ENCODE measurements around the gene PSMB1.
"Not testable (repeated sequence)": the region's sequence is repeated elsewhere in the genome, so short reads cannot be mapped to it uniquely, and the experiment has no call there.

Gene PSMB1

DNA sequence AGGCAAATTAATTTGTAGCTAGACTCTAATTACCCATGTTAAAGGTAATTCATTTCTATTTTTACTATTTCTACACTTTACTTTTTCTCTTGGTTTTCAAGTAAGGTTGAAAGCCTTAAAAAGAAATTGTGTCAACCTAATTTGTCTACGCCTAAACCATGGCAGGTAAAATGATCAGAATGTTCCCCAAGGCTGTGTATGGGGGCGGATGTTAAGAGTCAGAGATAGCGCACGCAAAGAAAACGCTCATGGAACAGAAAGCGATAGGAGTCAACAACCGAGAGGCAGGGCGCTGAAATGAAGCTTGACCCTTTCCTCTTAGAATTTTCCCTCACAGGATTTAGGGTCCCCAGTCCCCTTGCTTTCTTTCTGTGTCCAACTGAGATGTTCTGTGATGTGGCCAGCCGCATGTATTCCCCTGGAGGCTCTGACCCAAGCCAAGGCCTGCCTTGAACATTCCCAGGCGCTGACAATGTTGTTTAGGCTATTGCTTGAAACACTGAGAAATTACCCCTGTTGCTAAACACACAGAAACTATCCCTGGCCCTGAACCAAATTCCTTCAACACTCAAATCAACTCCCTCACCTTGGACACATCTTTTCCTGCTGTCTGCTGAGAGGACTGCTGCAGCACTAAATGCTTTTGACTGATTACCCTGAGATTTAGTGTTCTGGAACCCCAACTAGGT is 10.9 kb downstream of the PSMB1 start:
- no peak for DNase-seq

DNA sequence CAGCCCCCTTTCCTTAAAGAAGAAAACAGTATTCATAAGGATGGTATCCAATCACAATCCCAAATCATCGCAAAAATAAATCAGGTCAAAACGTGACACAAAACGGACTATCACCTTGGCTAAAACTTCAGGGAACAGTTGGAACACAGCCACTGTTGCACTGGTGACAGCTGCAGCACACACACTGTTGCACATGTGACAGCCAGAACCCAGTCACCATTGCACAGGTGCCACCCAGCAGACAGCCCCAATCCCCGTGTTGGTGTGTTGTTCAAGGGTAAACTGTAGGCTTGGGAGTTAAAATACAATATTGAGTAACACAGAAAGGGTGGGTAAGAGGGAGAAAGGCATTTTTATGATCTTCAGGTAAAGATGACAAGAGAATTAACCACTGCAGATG is 15.8 kb downstream of the PSMB1 start:
- no peak for DNase-seq

DNA sequence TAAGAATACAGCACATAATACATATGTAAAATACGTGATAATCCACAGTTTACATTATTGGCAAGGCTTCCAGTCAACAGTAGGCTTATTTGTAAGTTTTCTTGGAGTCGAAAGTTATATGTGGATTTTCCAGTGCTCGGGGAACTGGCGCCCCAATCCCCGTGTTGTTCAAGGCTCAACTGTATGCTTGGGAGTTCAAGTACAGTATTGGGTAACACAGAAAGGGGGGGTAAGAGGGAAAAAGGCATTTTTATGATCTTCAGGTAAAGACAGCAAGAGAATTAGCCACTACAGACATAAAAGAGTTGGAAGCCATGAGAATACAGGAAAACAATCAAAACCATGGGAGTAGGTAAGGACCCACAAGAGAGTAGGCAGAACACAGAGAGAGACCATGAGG is 16.4 kb downstream of the PSMB1 start:
- no peak for DNase-seq

DNA sequence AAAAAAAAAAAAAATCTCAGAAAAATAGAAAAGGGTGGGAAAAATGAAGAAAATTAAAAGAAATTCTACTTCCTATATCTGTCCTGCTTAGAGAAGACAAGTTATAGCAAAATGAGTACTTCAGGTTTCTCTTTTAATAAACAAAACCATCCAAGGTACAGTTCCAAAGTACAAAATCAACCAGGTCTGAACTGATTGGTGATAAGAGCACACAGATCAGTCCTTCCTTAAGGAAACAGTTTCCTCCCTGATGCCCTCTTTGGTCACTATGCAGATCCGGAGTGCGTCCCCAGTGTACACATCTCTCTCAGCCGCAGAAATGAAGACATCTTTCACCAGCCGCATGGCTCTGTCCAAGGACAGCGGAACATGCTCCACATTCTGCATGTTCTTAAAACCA is 18.1 kb downstream of the PSMB1 start:
- DNase-seq, result no peak

DNA sequence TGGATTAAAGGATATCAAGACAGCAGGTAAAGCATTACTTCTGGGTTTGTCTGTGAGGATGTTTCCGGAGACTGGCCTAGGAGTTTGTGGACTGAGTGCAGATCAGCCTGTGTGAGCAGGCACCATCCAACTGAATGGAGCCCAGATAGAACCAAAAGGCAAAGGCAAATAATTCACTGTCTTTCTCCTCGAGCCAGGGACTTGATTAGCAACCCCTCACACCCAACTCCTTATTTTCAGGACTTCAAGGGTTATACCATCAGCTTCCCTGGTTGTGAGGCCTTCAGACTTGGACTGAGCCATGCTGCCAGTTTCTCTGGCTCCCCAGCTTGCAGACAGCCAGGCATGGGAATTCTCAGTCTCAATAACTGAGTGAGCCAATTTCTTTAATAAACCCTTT is 19.3 kb downstream of the PSMB1 start:
- DNase-seq, result no peak

DNA sequence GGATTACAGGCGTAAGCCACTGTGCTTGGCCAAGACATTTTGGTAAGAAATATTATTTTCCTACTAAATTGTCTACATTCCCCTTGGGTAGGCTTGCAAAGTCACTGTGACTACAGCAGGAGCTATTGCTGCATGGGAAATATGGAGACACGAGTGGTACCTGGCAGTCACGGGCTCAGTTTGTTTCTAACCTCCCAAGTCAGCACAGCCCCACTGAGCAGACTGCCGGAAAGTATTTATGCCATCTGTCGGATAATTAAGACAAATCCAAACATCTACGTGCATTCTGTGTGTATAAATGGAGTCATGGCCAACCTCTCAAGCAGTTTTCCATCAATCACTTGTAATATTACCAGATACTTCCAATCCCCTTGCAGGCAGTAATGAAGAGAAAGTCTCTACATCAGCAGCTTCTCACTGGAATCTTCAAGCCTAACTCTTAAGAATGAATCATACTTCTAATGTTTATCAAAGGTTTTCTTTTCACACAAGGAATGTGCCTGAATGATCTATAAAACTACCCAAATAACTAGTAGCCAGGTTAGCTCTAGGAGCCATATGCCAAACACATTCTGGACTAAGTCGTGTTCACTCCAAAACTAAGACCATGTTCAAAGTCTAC is 20.1 kb downstream of the PSMB1 start:
- DNase-seq, result no peak

DNA sequence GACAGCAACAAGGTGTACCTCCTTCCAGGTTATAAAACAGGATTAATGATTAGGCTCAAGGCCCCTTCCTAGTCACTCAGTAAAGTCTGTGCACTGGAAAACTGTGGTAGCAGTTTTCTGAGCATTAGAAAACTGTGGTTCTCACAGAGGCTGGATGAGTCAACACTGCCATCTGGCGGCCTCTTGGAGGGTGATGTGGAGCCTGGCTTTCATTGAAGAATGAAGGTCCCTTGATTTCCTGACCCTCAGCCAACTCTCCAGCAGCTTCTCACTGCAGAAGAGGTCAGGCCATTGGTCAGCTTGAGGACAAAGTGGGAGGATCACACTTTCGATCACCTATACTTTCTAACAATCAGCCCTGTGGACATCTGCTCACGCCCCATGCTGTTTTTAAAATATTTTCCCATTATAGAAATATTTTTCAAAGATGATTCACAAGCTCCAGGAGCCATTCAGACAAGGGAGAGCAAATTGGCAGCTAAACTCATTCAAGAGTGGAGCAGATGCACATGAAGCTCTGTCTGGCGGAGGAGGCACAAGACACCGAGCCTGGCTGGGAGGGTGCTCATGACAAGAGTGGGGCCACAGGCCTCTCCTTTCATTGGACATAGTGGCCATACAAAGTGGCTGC is 23.2 kb downstream of the PSMB1 start:
- DNase-seq, result peak; percentile 35

DNA sequence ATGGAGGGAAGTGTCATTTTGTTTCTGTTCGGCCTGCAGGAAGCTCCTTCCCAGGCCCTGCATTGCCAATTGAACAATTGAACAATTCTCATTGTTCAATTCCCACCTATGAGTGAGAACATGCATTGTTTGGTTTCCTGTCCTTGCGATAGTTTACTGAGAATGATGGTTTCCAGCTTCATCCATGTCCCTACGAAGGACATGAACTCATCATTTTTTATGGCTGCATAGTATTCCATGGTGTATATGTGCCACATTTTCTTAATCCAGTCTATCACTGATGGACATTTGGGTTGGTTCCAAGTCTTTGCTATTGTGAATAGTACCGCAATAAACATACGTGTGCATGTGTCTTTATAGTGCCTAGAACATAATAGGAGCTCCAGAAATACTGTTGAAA is 25.1 kb downstream of the PSMB1 start:
- DNase-seq, result not testable (repeated sequence)

DNA sequence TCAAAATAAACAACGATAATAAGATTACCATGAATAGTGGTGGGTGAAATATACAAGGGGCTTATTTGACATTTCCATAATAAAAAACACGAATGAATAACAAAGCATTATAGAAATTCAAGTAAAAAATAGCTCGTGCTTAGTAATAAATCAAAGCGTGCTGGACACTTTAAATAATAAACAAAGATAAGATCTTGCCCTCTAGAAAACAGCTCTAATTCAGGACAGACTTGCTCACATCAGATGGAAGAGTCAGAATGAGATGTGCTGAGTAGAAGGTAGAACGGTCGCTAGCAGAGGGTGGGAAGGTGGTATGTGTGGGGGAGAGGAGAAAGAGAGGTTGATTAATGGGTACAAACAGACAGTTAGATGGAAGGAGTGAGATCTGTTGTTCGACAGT is 27.3 kb downstream of the PSMB1 start:
- DNase-seq, result no peak

DNA sequence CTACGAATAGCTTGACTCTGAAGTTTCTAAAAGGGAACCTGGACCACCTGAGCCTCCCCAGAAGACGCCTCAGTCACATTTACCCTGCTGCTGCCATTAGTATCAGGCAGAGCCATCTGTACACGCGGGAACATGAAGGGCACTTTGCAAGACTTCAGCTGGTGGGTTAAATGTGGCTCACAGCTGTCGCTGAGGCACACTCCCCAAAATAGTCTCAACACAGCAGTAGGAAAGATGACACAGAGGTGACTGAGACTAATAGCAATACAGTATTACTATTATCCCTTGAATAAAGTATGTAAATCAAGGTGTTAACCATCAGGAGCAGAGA is 29.0 kb downstream of the PSMB1 start:
- DNase-seq, result no peak

DNA sequence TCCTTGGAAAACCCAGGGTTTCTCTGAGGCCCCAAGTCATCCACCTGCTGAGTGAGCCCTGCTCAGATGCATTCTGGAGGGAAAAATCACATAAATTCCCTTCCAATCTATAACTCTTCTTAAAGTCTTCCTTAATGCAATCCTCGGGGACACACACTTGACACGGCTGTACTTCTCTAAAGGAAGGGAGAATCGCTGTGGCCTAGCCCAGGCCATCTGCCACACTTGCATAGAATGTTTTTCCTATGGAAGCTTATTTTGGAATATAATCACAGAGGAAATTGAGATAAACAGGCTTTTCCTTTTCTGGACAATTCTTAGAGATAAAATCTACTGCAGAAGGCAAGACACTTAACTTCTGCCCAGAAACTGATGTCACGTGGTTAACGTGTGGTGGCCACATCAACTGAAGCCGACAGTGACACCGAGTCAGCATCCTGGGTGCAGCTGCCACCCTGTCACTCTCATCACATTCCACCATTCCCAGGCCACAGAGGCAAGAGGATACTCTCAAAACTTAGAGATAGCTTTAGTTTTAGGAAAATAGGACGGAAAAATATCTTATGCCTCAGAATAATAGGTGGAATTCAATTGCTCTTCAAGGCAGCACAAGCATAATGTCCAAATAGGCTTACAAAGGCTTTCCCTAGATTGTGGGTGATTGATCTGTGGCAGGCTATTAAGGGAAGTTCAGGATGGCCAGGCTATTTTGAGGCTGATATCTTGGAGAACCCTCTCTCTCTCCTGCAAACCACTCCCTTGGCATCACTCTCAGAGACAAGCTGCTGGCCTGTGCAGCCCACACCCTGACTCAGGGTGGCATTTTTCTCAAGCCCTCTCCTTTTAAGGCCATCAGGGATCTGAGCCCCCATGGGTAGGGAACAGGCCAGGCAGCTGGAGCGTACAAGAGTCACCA is 29.6 kb downstream of the PSMB1 start:
- DNase-seq, result no peak

DNA sequence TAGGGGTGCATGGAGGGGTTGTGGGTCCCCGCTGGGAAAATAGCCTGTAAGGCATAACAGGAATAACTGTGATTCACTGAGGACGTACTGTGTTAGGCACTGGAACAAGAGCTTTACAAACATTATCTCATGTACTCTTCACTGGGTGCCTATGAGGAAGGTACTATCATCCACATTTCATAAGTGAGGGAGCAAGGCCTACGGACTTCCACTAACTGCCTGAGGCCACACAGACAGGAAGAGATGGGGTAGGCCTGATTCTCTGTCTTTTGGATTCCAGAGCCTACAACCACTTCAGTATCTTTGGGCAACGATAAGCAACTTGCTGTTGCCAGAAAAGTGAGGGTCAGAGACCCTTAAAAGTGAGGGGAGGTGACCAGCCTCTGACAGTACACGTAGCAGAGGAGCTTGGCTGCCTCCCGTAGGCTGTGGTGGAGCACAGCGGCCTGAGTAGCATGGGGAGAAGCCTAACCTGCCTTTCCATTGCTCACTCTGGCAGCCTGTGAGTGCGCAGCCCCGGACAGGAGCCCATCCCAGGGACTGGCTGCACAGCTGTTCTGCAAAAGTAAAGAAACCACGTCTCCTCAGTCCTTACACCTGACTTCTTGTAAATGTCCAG is 30.4 kb downstream of the PSMB1 start:
- no peak for DNase-seq

DNA sequence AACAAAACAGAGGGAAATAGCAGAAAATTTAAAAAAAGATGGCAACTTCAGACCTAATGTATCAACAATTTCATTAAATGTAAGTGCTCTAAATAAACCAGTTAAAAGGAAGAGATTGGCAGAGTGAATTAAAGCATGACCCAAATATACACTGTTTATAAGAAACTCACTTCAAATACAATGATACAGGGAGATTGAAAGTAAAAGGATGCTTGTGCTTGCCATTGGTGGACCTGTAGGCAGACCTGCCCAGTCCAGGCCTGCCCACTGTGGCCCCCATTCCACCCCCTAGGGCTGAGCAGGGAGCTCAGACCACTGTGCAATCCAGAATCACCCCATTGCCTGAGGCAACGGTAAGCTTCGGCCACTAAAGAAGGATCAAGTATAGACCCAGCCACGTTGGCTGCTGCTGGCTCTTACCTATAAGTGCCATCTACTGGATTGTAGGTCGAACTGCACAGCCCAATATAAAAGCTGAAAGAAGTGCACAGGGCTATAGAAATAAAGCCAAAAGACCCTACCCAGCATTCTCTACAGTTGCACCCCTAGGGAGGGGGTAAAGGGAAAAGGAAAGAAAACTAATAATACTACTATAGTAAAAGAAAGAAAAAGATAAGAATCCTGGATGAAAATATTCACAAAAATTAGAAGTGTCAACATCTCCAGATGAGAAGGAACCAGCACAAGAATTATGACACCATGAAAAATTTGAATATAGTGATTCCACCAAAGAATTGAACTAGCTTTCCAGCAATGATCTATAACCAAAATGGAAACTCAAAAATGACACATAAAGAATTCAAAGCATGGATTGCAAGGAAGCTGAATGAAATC is 36.1 kb downstream of the PSMB1 start:
- DNase-seq, result no peak

DNA sequence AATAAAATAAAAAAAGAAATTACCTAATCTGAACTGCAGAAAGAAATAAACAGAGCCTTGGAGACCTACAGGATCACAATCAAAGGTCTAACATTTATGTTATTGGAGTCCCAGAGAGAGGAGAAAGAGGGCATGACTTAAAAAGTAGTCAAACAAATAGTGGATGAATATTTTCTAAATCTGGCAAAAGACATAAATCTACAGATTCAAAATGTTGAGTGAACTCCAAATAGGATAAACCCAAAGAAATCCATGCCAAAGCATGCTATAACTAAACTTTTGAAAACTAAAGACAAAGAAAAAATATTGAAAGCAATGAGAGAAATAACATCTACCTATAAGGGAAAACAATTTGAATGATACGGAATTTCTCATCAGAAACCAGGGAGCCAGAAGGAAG is 38.2 kb downstream of the PSMB1 start:
- no peak for DNase-seq

DNA sequence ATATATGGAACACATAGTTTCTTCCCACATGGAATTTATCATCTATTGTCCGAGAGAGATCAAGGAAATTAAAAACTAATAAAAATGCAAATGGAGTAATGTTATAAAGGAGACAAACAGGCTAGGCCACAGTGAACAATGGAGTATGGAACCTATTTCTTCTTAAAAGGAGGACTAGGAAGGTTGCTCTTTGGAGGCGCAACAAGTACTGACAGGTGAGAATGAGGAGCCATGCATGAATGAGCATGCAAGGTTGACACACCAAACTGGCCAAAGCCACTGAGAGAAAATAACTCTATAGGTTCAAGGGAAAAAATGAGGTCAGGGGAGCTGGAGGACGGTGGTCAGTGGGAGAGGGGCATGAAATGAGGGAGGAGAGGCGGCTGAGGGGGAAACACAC is 40.9 kb downstream of the PSMB1 start:
- DNase-seq, result no peak

DNA sequence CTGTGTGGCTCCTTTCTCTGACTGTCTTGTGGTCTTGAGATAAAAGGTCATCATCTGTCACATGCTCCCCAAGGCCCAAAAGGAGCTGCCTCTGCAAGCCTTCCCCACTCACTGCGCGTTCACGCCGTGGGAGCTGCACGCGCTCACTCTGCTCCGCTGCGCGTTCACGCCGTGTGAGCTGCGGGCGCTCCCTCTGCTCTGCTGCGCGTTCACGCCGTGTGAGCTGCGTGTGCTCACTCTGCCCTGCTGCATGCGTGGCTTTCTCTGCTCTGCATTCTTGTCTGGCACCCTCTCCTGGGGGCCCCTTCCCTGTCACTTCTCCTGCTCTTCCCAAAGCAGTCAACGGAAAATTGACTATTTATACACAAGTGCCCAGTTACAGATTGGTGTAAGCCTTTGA is 42.5 kb downstream of the PSMB1 start:
- DNase-seq, result no peak

DNA sequence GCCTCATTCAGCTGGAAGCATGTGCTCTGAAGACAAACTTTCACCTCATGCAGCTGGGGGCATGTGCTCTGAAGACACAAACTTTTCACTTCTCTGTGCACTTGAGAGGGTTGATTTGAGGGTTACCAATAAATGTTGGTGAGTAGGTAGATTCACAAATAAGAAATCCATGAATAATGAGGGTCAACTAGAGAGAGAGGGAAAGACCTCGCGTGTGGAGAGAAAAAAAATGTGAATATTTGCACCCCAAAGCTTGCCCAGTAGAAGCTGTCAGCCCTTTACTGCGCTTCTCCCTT is 43.4 kb downstream of the PSMB1 start:
- DNase-seq, result no peak

DNA sequence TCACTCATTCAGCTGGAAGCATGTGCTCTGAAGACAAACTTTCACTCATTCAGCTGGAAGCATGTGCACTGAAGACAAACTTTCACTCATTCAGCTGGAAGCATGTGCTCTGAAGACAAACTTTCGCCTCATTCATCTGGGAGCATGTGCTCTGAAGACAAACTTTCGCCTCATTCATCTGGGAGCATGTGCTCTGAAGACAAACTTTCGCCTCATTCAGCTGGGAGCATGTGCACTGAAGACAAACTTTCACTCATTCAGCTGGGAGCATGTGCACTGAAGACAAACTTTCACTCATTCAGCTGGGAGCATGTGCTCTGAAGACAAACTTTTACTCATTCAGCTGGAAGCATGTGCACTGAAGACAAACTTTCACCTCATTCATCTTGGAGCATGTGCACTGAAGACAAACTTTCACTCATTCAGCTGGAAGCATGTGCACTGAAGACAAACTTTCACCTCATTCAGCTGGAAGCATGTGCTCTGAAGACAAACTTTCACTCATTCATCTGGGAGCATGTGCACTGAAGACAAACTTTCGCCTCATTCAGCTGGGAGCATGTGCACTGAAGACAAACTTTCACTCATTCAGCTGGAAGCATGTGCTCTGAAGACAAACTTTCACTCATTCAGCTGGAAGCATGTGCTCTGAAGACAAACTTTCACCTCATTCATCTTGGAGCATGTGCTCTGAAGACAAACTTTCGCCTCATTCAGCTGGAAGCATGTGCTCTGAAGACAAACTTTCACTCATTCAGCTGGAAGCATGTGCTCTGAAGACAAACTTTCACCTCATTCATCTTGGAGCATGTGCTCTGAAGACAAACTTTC is 44.0 kb downstream of the PSMB1 start:
- not testable (repeated sequence) for DNase-seq

DNA sequence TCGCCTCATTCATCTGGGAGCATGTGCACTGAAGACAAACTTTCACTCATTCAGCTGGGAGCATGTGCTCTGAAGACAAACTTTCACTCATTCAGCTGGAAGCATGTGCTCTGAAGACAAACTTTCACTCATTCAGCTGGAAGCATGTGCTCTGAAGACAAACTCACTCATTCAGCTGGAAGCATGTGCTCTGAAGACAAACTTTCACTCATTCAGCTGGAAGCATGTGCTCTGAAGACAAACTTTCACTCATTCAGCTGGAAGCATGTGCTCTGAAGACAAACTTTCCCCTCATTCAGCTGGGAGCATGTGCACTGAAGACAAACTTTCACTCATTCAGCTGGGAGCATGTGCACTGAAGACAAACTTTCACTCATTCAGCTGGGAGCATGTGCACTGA is 44.8 kb downstream of the PSMB1 start:
- not testable (repeated sequence) for DNase-seq

DNA sequence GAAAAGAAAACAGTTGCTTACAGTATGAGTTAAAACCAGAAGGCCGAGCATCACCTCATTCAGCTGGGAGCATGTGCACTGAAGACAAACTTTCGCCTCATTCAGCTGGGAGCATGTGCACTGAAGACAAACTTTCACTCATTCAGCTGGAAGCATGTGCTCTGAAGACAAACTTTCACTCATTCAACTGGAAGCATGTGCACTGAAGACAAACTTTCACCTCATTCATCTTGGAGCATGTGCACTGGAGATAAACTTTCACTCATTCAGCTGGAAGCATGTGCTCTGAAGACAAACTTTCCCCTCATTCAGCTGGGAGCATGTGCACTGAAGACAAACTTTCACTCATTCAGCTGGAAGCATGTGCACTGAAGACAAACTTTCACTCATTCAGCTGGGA is 45.4 kb downstream of the PSMB1 start:
- DNase-seq, result not testable (repeated sequence)

DNA sequence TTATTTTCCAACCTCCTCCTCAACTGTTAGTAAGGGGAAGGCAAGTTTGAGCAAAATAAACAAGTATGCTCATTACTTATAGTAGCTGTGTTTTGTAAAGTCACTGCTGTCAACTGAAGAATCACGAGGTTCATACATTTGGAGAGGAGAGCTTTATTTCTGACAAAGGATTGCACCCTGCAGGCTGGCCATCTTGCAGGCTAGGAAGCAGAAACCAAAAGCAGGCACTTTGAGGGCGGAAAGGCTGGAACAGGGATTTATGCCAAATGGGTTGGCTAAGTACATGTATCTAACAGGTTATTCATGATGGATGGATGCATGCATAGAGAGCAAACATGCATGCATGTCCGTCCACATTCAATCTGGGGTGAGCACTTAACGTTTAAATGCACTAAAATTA is 46.7 kb downstream of the PSMB1 start:
- DNase-seq, result no peak
